ENCODE data around the gene MORC3. TPM values are rescaled to one million over a fixed set of nuclear protein-coding genes. Genes with fewer than 3 reads are reported as not detected.

Gene MORC3
- total and polyA plus RNA-seq, 9 of the 15 experiments (the other 6 are each of a cell fraction or from before 2014, with no cell fraction given) = 12.7 to 53.7 (median 36.0) TPM

- TF ChIP-seq ZNF407 (IDR thresholded peaks at IDR 0.05; ENCODE audit: low read depth) (0 out of 2 replicates have a peak, but pooled peaks have one; percentile 37), ZNF282 (CRISPR knock-in tag; IDR thresholded peaks at IDR 0.05) (no peak), ZNF507 (tag; conservative IDR thresholded peaks at IDR 0.05) (no peak), CBFA2T2 (conservative IDR thresholded peaks at IDR 0.05) (peak; percentile 48; the same call in 1 of the 2 replicates), PTRF (tag; IDR thresholded peaks at IDR 0.05) (no peak), STAT5A (IDR thresholded peaks at IDR 0.05; ENCODE audit: borderline replicate concordance, low read length) (no peak), U2AF1 (optimal IDR thresholded peaks at IDR 0.05; ENCODE audit: low read depth, low read length) (no peak), GMEB1 (CRISPR knock-in tag; IDR thresholded peaks at IDR 0.05) (no peak), ASH1L (IDR thresholded peaks at IDR 0.05; ENCODE audit: borderline replicate concordance, low read depth, partially characterized antibody) (no peak), DPF2 (IDR thresholded peaks at IDR 0.05) (peak; percentile 58), RCOR1 (IDR thresholded peaks at IDR 0.05; ENCODE audit: borderline replicate concordance in 1 of 2, low read depth in 2 of 2, low read length in 2 of 2) (no peak), ZBTB17 (CRISPR knock-in tag; IDR thresholded peaks at IDR 0.05) (no peak), CBFA2T3 (IDR thresholded peaks at IDR 0.05) (peak; percentile 77), SREBF2 (CRISPR knock-in tag; IDR thresholded peaks at IDR 0.05) (no peak), CSDE1 (IDR thresholded peaks at IDR 0.05) (0 out of 4 replicates have a peak, but pooled peaks of 1 of the 2 experiments have one; percentile 74), ZNF121 (CRISPR knock-in tag; conservative IDR thresholded peaks at IDR 0.05) (no peak)
- TF ChIP-seq, protein P1, sequence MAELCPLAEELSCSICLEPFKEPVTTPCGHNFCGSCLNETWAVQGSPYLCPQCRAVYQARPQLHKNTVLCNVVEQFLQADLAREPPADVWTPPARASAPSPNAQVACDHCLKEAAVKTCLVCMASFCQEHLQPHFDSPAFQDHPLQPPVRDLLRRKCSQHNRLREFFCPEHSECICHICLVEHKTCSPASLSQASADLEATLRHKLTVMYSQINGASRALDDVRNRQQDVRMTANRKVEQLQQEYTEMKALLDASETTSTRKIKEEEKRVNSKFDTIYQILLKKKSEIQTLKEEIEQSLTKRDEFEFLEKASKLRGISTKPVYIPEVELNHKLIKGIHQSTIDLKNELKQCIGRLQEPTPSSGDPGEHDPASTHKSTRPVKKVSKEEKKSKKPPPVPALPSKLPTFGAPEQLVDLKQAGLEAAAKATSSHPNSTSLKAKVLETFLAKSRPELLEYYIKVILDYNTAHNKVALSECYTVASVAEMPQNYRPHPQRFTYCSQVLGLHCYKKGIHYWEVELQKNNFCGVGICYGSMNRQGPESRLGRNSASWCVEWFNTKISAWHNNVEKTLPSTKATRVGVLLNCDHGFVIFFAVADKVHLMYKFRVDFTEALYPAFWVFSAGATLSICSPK (IDR thresholded peaks at IDR 0.05; ENCODE audit: borderline replicate concordance) = 0 out of 2 replicates have a peak, but pooled peaks have one; percentile 41
Observed at GRCh38 chr21:36321325-36322082, 1.5 kb downstream of the MORC3 start (continued).
